GM18502 (cell line): ENCODE results near the gene SLBP.
"Not testable (repeated sequence)": the region's sequence is repeated elsewhere in the genome, so short reads cannot be mapped to it uniquely, and the experiment has no call there.

Experiments
- ATAC-seq: cut with Tn5 transposase; IDR thresholded peaks from one replicate; pipeline ENCODE4 v1.9.1; 2021; ENCODE audit warnings: mild to moderate bottlenecking; ENCODE audit not compliant: unreplicated experiment, poor library complexity

The SLBP gene

GRCh38 chr4:1714303-1715001 is 2.3 kb upstream of the SLBP start:
- ATAC-seq = no peak

DNA sequence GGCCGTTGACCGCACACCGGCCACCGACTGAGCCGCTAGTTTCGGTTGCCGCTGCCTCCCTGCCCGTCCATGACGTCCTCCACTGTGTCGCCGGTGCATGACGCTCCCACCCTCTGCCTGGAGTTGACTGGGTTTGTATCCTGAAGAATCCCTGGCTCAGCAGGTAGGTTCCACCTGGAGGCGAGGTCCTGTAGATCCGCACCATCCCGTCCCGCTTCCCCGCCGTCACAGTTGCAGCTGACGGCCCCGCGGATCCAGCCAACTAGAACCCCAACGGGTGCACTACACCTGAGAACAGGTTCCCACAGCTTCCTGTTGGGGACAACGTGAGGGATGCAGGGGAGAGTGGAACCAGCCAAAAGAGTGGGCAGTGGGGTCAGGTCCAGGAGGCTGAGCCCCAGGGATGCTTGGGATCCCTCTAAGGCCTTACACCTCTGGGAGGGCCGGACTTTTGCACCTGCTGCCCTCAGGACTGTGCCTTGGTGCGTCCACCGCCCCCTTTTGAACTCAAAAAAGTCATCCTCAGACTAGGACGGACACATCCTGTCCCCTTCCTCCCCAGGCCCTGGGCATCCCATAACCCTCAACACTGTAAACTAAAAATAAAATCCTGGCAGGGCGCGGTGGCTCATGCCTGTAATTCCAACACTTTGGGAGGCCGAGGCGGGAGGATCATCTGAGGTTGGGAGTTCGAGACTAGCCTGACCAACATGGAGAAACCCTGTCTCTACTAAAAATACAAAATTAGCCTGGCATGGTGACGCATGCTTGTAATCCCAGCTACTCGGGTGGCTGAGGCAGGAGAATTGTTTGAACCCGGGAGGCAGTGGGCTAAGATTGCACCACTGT is 1.1 kb upstream of the SLBP start:
- ATAC-seq = peak; percentile 1

- peak; percentile 10 for ATAC-seq
Observed at GRCh38 chr4:1711571-1712215, 426 bp downstream of the SLBP start.

DNA sequence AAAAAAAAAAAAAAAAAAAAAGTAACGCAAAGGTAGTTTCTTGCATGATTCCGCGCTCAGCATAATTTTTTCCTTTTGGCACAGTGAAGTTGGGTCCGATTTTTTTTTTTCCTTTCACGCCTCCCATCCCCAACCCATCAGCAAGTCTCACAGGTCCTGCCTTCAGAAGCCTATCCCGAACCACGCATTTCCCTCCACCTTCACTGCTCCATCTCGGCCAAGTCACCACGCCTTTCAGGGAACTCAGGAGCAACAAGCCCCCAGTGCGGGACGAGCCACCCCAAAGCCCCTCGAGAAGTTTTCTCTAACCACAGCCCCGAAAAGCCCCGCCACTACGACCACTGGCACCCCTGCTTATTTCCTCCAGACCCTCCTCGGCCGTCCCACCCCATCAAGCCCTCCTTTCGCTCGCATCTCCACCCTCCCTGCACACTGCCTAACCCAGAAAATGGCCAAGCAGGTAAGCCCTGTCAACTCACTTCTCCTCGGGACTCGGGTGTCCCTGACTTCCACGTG is 1.0 kb downstream of the SLBP start:
- ATAC-seq = no peak

GRCh38 chr4:1708581-1708980 is 3.5 kb downstream of the SLBP start:
- ATAC-seq = no peak

DNA sequence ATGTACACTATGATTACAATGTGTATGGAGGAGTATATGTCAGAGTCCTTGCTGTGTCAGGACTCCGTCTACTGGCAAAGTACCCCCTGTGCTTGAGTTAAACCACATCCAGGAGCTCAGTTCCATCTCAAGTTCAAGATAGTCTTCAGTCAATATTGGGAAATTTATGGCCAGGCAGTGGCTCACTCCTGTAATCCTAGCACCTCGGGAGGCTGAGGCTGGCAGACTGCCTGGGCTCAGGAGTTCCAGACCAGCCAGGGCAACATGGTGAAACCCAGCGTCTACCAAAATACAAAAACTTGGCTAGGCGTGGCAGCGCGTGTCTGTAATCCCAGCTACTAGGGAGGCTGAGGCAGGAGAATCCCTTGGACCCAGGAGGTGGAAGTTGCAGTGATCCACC is 5.8 kb downstream of the SLBP start:
- no peak for ATAC-seq

- no peak for ATAC-seq
Observed at GRCh38 chr4:1705732-1706131, 6.4 kb downstream of the SLBP start.

DNA sequence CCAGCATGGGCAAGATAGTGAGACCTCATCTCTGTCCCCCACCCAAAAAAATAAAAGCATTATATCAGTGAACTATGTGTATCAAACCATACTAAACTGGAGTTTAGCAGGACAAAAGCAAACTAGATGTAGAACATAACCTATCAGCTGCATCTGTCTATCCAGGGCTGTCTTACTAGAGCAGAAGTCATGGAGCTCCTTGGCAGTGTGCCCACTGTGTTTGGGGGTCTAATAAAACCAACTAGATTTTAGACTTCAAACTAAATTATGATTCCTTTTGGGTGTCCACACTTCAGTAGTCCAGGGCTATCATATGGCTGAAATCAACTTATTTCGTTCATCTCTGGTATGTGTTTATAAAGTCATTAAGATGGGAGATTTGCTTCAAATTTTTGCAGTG is 8.3 kb downstream of the SLBP start:
- ATAC-seq = no peak

- ATAC-seq = not testable (repeated sequence)
Observed at GRCh38 chr4:1701671-1702070, 10.4 kb downstream of the SLBP start.

- ATAC-seq = no peak
Observed at GRCh38 chr4:1695913-1696312, 16.2 kb downstream of the SLBP start.

DNA sequence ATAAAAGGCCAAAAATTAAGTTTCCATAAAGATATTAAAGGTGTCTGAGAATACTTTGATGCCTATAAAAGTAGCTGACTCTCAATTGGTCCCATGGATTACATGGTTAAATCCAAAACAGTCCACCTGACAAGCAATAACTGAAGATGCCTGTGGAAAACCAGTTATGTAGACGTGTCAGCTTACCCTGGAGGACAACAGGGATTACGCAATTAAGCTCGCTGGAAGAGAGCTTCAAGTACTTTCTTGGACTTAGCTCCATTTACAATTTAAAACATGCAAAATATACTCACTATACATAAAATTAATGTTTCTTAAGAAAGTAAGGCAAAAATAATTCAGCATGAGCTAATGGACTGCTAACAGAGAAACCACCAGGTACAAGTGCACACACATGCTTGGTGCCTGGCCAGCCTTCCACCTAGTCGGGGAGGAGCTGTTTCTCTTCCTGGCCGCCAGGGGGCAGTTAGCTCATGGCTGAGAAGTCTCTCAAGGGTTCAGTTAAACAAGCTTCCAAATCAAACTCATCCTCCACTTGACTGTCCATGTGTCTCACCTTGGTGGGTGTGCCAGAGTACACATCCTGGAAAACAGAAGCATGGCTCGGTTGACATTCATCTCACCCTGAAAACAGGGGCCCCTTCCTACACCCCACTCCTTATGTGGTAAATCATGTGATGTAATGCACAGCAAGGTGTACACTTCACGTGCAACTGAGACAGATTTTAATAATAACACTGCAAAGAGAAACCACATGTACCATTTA is 18.8 kb downstream of the SLBP start:
- no peak for ATAC-seq

DNA sequence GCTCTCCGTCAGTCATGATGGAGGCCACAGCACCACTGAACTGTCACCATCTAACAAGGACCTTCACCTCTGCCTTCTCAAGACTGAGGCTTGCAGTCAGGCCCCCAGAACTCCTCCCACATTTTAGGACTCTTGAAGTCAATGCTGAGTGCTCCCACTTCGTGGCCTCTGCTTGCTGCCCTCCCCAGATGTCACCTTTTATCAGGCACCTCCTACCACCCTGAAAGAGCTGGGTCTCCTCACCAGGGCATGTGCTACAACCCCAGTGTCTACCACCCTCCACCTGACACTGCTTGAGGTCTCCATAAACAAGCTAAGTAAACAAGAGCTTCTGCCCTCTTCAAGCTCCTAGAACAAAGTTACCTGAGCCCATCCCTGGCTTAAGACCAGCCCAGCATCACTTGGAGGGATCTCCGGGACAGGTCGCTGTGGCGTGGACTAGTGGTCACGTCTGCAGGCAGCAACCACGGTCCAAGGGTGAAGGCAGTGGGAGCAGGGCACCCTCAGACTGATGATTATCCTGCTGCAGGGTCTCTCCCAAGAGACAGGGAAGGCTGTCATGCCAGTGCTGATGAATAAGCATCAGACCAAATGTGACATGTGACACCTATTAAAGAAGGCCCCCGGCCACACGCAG is 20.3 kb downstream of the SLBP start:
- no peak for ATAC-seq

- no peak for ATAC-seq
Observed at GRCh38 chr4:1690698-1691097, 21.4 kb downstream of the SLBP start.

GRCh38 chr4:1686440-1687036 is 25.6 kb downstream of the SLBP start:
- ATAC-seq = no peak

- ATAC-seq = no peak
Observed at GRCh38 chr4:1685235-1686150, 26.6 kb downstream of the SLBP start.

DNA sequence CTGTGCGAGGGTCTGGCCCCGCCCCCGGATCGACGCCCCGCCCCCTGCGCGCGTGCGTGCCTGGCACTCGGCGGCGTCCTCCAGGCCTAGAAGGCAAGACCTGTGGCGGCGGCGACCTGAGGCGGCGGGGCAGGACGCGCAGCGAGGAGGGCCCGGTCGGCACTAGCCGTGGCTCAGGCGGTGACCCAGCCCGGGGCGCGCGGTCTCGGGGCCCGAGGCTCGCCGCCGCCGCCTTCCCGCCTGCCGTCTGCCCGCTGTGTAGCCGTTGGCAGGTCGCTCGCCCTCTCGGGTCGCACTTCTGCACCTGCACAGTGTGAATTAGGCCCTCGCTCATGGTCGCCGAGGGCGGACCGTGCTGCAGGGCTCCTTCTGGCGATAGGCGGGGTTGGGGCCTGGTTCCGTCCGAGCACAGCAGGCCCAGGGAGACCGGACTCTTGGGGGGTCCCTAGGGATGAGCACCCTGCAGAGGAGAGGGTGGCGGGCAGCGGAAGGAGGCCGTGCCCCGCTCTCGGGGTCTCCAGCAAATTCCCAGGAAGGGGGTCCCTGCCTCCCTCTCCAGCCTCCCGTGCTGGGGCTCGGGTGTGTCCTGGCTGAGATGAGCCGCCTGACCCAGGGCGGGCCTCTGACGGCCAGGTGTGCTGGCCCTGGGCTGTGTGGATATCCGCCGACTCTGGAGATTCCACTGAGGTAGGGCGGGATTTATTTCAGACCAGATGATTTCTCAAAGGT is 27.4 kb downstream of the SLBP start:
- peak; percentile 7 for ATAC-seq

DNA sequence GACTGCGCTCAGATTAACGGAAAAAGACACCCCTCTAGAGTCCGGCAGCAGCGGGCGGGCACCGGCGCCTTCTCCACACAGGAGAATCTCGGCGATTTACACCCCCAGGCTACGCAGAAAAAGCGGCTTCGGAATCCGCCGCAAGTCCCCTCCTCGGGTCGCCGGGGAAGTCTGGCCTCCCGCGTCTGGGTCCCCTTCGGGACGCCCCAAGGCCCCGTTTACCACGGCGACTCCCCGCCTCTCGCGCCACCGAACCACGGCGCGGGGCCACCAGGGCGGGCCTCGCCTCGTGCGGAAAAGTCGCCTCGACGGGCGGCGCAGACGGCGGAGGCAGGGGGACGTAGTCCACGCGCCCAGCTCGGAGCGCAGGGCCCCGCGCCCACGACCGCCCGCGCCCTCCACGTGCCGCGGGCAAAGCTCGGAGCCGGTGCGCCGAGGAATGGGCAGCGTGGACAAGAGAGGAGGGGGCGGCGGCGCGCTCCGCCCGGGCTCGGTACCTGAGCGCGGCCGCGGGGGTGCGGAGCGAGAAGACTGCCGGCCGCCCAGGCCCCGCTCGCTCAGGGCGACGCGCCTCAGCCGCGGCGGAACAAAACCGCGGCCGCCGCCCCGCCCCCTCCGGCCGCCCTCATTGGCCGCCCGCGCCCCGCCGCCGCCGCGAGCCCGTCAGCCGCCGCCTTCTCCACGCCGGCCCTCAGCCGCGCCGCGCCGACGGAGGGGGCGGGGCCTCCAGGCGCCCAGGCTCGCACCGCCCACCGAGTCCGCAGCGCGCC is 28.2 kb downstream of the SLBP start, which contains the start of gene FAM53A:
FAM53A (minus strand) TSS at position 578 of the 770 bp plus-strand sequence. CDS start 15,572 bp downstream, outside the sequence.
- peak; percentile 93 for ATAC-seq
